Neural cell (in vitro differentiated cells): ENCODE data around the gene LRMDA. TPM values are rescaled to one million over a fixed set of nuclear protein-coding genes. Genes with fewer than 3 reads are reported as not detected.

ENCODE experiments used
- H2AFZ ChIP-seq: fragments of 200-600, 300-800 bp; sonication (generic), shearing (Covaris generic); 2 replicates; pipeline ENCODE4 v1.6.0; 2014; ENCODE audit warnings: low read depth, mild to moderate bottlenecking, antibody characterized with exemption, low read length, moderate library complexity
- H3F3A ChIP-seq: fragments of 200-600 bp; shearing (Covaris generic); 2 replicates; pipeline ENCODE4 v1.6.1; 2016; ENCODE audit warnings: mild to moderate bottlenecking, moderate library complexity, mixed read lengths, antibody characterized with exemption, low read length; ENCODE audit not compliant: insufficient read depth, poor library complexity, severe bottlenecking
- H3K27ac ChIP-seq: fragments of 200-600, 300-800 bp; sonication (generic), shearing (Covaris generic); 2 replicates; pipeline ENCODE4 v1.5.1; 2014; ENCODE audit warnings: mild to moderate bottlenecking, low read length, moderate library complexity
- H3K27me3 ChIP-seq: fragments of 300-800, 200-600 bp; sonication (generic), shearing (Covaris generic); 2 replicates; pipeline ENCODE4 v1.6.0; 2014; ENCODE audit warnings: mild to moderate bottlenecking, low read depth, low read length, moderate library complexity; ENCODE audit not compliant: insufficient read depth
- H3K36me3 ChIP-seq: fragments of 300-800, 200-600 bp; sonication (generic), shearing (Covaris generic); 2 replicates; pipeline ENCODE4 v1.5.1; 2014; ENCODE audit warnings: mild to moderate bottlenecking, antibody characterized with exemption, low read length, moderate library complexity; ENCODE audit not compliant: insufficient read depth
- H3K4me2 ChIP-seq: fragments of 300-800, 200-600 bp; sonication (generic), shearing (Covaris generic); 2 replicates; pipeline ENCODE4 v1.6.0; 2014; ENCODE audit warnings: mild to moderate bottlenecking, low read length
- H3K4me3 ChIP-seq: fragments of 300-800, 200-600 bp; sonication (generic), shearing (Covaris generic); 2 replicates; pipeline ENCODE4 v1.5.1; 2014; ENCODE audit warnings: mild to moderate bottlenecking, low read length, moderate library complexity
- H3K79me2 ChIP-seq: fragments of 200-600 bp; shearing (Covaris generic); replicated peaks from 2 replicates; pipeline ENCODE4 v1.6.0; 2014; ENCODE audit warnings: mild to moderate bottlenecking, low read length, moderate library complexity; ENCODE audit not compliant: insufficient read depth
- H3K9ac ChIP-seq: fragments of 300-800, 200-600 bp; sonication (generic), shearing (Covaris generic); 2 replicates; pipeline ENCODE4 v1.6.1; 2016; ENCODE audit warnings: mild to moderate bottlenecking, low read length, mixed read lengths
- H3K9me2 ChIP-seq: fragments of 200-600 bp; shearing (Covaris generic); 2 replicates; pipeline ENCODE4 v1.6.1; 2016; ENCODE audit warnings: mild to moderate bottlenecking, low read length, mixed read lengths; ENCODE audit not compliant: insufficient read depth
- H3K9me3 ChIP-seq: fragments of 200-600, 300-800 bp; sonication (generic), shearing (Covaris generic); 2 replicates; pipeline ENCODE4 v1.6.1; 2016; ENCODE audit warnings: mild to moderate bottlenecking, mixed run types, low read length, moderate library complexity, mixed read lengths
- H4K20me1 ChIP-seq: fragments of 200-600 bp; shearing (Covaris generic); 2 replicates; pipeline ENCODE4 v1.6.1; 2016; ENCODE audit warnings: mild to moderate bottlenecking, mixed run types; ENCODE audit not compliant: insufficient read depth
- EP300 ChIP-seq: fragments of 450-650 bp; conservative IDR thresholded peaks from 2 replicates; pipeline ENCODE4 v1.6.1; 2014; ENCODE audit warnings: antibody characterized with exemption, mild to moderate bottlenecking, moderate library complexity; ENCODE audit not compliant: poor library complexity, severe bottlenecking
- EZH2 ChIP-seq: fragments of 200-600, 300-800 bp; shearing (Covaris generic), sonication (generic); IDR thresholded peaks from 2 replicates; pipeline ENCODE4 v1.6.1; 2014; ENCODE audit warnings: antibody characterized with exemption, low read length, borderline replicate concordance, mild to moderate bottlenecking; ENCODE audit not compliant: insufficient read depth, poor library complexity, severe bottlenecking
- MXI1 ChIP-seq: fragments of 450-650 bp; conservative IDR thresholded peaks from 2 replicates; pipeline ENCODE4 v1.6.1; 2014; ENCODE audit warnings: antibody characterized with exemption, mild to moderate bottlenecking; ENCODE audit not compliant: poor library complexity, severe bottlenecking
- POLR2AphosphoS5 ChIP-seq: IDR thresholded peaks from 2 replicates; pipeline ENCODE4 v1.6.1; 2012
- RAD21 ChIP-seq: fragments of 450-650 bp; conservative IDR thresholded peaks from 2 replicates; pipeline ENCODE4 v1.6.1; 2014; ENCODE audit warnings: antibody characterized with exemption, mild to moderate bottlenecking, moderate library complexity
- SMC3 ChIP-seq: fragments of 450-650 bp; conservative IDR thresholded peaks from 2 replicates; pipeline ENCODE4 v1.6.1; 2014; ENCODE audit warnings: antibody characterized with exemption, mild to moderate bottlenecking, moderate library complexity; ENCODE audit not compliant: poor library complexity
- TAF1 ChIP-seq: IDR thresholded peaks from 2 replicates; pipeline ENCODE4 v1.6.1; 2012; ENCODE audit warnings: low read depth
- polyA plus RNA-seq: library from polyadenylated mRNA; depleted of rRNA; stranded (reverse); fragments of >200 nt; gene quantifications from 2 replicates; pipeline ENCODE4 v1.2.3, GENCODE V29; 2014
- TF ChIP-seq, protein P1 (sequence below): IDR thresholded peaks from 2 replicates; pipeline ENCODE4 v1.6.1; 2012; ENCODE audit warnings: borderline replicate concordance
- TF ChIP-seq, protein P2 (sequence below): fragments of 450-650 bp; IDR thresholded peaks from 2 replicates; pipeline ENCODE4 v1.5.1; 2014; ENCODE audit warnings: antibody characterized with exemption, mild to moderate bottlenecking, moderate library complexity; ENCODE audit not compliant: poor library complexity, severe bottlenecking

LRMDA gene
- polyA plus RNA-seq, 1 donor from 2014 or later = 5.6 TPM

DNA sequence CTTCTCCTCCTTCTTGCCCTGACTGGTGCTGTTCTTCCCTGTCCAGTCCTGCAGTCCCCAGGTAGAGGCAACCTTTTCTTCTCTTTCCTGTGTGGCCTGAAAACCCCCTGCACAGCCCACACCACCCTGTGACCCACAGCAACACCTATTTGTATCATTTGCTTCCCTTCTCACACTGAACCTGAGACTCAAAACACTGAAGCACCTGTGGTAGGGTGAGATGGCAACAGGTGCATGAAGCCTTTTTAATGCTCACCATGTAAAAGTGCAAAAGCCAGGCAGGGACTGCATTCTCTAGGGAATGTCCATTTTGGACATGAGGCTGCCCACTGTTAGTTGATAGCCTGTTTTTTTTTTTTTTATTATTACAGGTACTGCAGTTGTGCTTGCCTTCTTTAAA lies 71.4 kb downstream of the LRMDA start:
- Histone ChIP-seq H3K27ac (no peak overlapping the region), H3K4me2 (no peak overlapping the region), H3K9me2 (no peaks in the 10 kb centered on the region), H3K9ac (no peak overlapping the region), H3K27me3 (no peaks in the 10 kb centered on the region), H3K79me2 (no peaks in the 10 kb centered on the region), H4K20me1 (no peaks in the 10 kb centered on the region), H2AFZ (no peak overlapping the region), H3K36me3 (no peaks in the 10 kb centered on the region), H3K9me3 (no peaks in the 10 kb centered on the region), H3F3A (no peaks in the 10 kb centered on the region), H3K4me3 (no peak overlapping the region)
- TF ChIP-seq RAD21 (no peak), TAF1 (no peak), EZH2 (no peak), POLR2AphosphoS5 (no peak)
- TF ChIP-seq, protein P1, sequence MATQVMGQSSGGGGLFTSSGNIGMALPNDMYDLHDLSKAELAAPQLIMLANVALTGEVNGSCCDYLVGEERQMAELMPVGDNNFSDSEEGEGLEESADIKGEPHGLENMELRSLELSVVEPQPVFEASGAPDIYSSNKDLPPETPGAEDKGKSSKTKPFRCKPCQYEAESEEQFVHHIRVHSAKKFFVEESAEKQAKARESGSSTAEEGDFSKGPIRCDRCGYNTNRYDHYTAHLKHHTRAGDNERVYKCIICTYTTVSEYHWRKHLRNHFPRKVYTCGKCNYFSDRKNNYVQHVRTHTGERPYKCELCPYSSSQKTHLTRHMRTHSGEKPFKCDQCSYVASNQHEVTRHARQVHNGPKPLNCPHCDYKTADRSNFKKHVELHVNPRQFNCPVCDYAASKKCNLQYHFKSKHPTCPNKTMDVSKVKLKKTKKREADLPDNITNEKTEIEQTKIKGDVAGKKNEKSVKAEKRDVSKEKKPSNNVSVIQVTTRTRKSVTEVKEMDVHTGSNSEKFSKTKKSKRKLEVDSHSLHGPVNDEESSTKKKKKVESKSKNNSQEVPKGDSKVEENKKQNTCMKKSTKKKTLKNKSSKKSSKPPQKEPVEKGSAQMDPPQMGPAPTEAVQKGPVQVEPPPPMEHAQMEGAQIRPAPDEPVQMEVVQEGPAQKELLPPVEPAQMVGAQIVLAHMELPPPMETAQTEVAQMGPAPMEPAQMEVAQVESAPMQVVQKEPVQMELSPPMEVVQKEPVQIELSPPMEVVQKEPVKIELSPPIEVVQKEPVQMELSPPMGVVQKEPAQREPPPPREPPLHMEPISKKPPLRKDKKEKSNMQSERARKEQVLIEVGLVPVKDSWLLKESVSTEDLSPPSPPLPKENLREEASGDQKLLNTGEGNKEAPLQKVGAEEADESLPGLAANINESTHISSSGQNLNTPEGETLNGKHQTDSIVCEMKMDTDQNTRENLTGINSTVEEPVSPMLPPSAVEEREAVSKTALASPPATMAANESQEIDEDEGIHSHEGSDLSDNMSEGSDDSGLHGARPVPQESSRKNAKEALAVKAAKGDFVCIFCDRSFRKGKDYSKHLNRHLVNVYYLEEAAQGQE = no peak
- TF ChIP-seq, protein P2, sequence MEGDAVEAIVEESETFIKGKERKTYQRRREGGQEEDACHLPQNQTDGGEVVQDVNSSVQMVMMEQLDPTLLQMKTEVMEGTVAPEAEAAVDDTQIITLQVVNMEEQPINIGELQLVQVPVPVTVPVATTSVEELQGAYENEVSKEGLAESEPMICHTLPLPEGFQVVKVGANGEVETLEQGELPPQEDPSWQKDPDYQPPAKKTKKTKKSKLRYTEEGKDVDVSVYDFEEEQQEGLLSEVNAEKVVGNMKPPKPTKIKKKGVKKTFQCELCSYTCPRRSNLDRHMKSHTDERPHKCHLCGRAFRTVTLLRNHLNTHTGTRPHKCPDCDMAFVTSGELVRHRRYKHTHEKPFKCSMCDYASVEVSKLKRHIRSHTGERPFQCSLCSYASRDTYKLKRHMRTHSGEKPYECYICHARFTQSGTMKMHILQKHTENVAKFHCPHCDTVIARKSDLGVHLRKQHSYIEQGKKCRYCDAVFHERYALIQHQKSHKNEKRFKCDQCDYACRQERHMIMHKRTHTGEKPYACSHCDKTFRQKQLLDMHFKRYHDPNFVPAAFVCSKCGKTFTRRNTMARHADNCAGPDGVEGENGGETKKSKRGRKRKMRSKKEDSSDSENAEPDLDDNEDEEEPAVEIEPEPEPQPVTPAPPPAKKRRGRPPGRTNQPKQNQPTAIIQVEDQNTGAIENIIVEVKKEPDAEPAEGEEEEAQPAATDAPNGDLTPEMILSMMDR = no peak

DNA sequence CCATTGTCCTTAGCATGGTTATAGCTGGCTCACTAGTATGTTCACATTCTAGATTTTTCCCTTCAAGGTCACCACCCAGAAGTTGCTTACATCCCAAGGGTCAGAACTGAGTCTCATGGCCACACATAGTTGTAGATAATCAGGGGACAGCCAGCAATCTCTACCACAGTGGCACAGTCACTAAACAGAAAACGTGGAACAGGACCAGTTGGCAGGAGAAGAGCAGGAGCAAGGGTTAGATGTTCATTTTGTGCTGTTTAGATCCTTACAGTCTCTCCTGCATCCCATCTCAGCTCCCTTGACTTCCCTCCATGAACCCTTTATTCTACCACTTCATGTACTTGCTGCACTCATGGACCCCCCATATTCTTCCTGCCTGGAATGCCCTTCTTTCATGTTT lies 73.9 kb downstream of the LRMDA start:
- no peaks in the 10 kb centered on the region for H3K9me3 ChIP-seq
- TF ChIP-seq, protein P1 = no peak
- TF ChIP-seq SMC3 (no peak), POLR2AphosphoS5 (no peak), TAF1 (no peak), EP300 (no peak), RAD21 (no peak), MXI1 (no peak), EZH2 (no peak)
- TF ChIP-seq, protein P2 = no peak
- H3K9ac ChIP-seq = no peak overlapping the region
- no peaks in the 10 kb centered on the region for H3K79me2 ChIP-seq
- H3K4me2 ChIP-seq = no peak overlapping the region
- H3K4me3 ChIP-seq = no peak overlapping the region
- H3K9me2 ChIP-seq = no peaks in the 10 kb centered on the region
- H2AFZ ChIP-seq = no peak overlapping the region
- no peaks in the 10 kb centered on the region for H3K36me3 ChIP-seq
- H4K20me1 ChIP-seq = no peaks in the 10 kb centered on the region
- H3K27ac ChIP-seq = no peak overlapping the region
- no peaks in the 10 kb centered on the region for H3F3A ChIP-seq
- H3K27me3 ChIP-seq = no peaks in the 10 kb centered on the region
